Fibroblast of villous mesenchyme (primary cell): ENCODE data around the gene PIH1D1. TPM values are rescaled to one million over a fixed set of nuclear protein-coding genes. Genes with fewer than 3 reads are reported as not detected.

Experiments
- DNase-seq: peaks from one replicate; pipeline ENCODE4 v3.0.0-alpha.2; 2010; ENCODE audit warnings: low read depth
- H3K4me3 ChIP-seq: 2 replicates; pipeline ENCODE4 v1.5.1; 2011; ENCODE audit warnings: low read depth, mild to moderate bottlenecking, low read length
- total RNA-seq: library from RNA; depleted of rRNA; stranded (reverse); fragments of >200 nt; gene quantifications from 2 replicates; pipeline ENCODE4 v1.2.3, GENCODE V29; 2012
- TF ChIP-seq, protein P1 (sequence below): IDR thresholded peaks from 2 replicates; pipeline ENCODE4 v1.5.1; 2012; ENCODE audit warnings: low read depth, mild to moderate bottlenecking, low read length; ENCODE audit not compliant: insufficient read depth

PIH1D1 gene
- total RNA-seq, 1 donor = 91.1 TPM

DNA sequence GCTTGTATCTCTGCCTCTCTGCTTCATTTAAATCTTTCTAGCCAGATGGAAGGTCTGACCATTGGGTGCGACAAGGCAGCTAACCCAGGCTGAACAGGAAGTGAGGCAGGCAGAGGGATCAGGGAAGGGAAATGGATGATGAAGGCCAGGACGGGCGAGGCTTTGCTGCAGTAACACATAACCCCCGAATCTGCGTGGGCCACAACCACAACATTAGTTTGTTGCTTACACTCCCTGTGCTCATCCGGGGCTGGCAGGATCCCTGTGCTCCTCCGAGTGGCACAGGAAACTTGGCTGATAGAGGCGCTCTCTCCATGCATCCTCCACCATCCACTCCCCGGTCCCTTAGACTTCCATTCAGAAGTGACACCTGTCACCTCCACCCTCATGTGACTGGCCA, 21.3 kb upstream of the PIH1D1 start:
- TF ChIP-seq, protein P1, sequence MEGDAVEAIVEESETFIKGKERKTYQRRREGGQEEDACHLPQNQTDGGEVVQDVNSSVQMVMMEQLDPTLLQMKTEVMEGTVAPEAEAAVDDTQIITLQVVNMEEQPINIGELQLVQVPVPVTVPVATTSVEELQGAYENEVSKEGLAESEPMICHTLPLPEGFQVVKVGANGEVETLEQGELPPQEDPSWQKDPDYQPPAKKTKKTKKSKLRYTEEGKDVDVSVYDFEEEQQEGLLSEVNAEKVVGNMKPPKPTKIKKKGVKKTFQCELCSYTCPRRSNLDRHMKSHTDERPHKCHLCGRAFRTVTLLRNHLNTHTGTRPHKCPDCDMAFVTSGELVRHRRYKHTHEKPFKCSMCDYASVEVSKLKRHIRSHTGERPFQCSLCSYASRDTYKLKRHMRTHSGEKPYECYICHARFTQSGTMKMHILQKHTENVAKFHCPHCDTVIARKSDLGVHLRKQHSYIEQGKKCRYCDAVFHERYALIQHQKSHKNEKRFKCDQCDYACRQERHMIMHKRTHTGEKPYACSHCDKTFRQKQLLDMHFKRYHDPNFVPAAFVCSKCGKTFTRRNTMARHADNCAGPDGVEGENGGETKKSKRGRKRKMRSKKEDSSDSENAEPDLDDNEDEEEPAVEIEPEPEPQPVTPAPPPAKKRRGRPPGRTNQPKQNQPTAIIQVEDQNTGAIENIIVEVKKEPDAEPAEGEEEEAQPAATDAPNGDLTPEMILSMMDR = no peak
- no peak overlapping the region for H3K4me3 ChIP-seq

DNA sequence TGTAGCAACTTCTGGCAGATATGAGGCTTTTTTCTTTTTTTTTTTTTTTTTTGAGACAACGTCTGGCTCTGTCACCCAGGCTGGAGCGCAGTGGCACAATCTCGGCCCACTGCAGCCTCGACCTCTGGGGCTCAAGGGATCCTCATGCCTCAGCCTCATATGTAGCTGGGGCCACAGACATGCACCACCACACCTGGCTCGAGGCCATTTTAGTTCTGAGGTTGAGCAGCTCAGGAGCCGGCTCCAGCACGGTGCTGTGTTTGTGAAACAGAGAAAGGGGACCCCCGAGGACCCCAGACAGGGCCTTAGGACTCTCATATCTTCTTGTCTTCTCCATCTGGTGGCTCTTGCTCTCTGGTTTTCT, 19.0 kb upstream of the PIH1D1 start:
- TF ChIP-seq, protein P1 = no peak
- no peak for DNase-seq
- H3K4me3 ChIP-seq = no peak overlapping the region

More for the DNA sequence above, 21.3 kb upstream of the PIH1D1 start:
- DNase-seq = no peak

DNA sequence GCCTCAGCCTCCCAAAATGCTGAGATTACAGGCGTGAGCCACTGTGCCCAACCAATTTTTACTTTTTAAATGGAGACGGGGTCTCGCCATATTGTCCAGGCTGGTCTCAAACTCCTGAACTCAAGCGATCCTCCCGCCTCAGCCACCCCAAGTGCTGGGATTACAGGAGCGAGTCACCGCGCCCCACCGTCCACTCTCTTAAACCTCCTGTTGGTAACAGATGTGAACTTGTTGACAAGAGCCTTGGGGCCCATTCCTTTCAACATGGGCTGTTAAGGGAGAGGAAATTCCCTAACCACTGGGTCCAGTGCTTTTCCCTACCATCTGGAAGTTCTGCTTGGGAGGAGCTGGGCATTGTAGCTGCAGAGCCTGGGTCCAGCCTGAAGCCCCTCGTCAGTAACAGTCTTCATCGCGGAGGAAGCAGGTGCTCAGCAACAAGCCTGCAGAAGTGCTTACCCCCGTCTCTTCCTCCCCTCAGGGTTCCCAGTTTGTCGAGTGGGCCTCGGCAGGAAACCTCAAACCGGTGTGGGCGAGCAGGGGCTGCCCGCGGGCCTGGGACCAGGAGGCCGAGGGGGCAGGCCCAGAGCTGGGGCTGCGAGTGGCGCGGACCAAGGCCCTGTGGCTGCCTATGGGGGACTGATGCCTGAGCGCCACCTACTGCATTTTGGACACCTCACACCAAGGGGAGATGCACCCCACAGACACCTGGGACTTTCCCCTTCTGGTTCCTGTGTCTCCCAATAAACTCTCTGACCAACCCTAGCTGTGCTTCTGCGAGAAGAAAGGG, 18.4 kb upstream of the PIH1D1 start:
- TF ChIP-seq, protein P1 = peak; percentile 11
- DNase-seq = peak; percentile 49
- no peak overlapping the region for H3K4me3 ChIP-seq

DNA sequence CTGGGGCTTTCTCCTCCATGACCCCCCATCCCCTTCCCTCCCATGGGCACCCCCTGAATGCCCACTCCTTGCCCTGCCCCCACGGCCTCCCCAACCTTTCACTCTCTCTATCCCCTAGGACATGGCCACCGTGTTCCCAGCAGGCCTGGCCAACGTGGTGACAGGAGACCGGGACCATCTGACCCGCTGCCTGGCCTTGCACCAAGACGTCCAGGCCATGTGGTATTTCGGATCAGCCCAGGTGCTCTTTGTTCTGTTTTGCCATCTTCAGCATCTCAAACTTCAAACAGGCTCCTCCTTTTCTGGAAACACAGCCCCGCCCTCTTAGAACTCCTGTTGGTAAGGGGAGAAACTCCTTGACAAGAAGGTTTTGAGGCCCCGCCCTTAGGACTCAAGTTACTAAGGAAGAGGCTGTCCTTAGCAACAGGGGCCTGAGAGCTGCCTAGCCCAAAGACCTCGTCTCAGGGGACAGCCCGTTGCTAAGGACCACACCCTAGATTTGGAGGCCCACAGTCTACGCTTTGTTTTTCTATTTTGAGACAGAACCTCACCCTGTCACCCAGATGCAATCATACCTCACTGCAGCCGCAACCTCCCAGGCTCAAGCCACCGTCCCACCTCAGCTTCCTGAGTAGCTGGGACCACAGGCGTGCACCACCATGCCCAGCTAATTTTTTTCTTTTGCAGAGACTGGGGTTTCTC, 17.3 kb upstream of the PIH1D1 start:
- TF ChIP-seq, protein P1 = no peak
- peak; percentile 84 for DNase-seq
- H3K4me3 ChIP-seq = no peak overlapping the region

DNA sequence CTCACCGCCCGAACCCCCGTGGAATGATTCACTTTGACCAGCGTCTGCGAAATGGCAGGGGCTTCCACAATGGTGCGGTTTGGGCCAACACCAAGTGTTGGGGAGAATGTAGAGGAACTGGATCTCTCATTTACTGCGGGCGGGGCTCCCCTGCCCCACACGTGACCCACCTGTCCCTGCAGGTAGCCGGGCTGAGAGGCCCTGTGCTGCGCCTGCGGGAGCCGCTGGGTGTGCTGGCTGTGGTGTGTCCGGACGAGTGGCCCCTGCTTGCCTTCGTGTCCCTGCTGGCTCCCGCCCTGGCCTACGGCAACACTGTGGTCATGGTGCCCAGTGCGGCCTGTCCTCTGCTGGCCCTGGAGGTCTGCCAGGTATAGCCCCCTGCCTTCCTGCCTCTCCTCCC, 16.6 kb upstream of the PIH1D1 start:
- TF ChIP-seq, protein P1 = no peak
- H3K4me3 ChIP-seq = no peak overlapping the region
- no peak for DNase-seq

DNA sequence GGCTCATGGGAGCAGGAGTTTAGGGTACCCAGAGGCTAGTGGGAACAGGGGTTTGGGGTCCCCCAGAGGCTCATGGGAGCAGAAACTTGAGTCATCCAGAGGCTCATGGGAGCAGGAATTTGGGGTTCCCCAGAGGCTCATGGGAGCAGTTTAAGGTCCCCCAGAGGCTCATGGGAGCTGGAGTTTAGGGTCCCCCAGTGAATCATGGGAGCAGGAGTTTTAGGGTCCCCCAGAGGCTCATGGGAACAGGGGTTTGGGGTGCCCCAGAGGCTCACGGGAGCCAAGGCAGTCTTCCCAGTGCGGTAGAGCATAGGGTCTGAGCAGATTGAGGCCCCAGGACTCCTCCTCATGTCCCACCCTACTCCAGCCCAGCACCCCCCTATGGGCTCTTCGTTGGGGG, 13.8 kb upstream of the PIH1D1 start:
- DNase-seq = no peak
- H3K4me3 ChIP-seq = no peak overlapping the region
- TF ChIP-seq, protein P1 = no peak
